Measurements from ENCODE around the gene SLC22A5.

Gene SLC22A5

GRCh38 chr5:132355140-132355765 lies 14.3 kb upstream of the SLC22A5 start:
- POLR2A ChIA-PET = no interaction called here
- Histone ChIP-seq H3K9me3 (ENCODE audit: control insufficient read depth, insufficient read depth, low read depth, low read length) (no peaks in the 10 kb centered on the region), H3K4me1 (ENCODE audit: control insufficient read depth, insufficient read depth, low read length) (no peaks in the 10 kb centered on the region), H3K27ac (ENCODE audit: extremely low read depth, low read depth, low read length) (no peak overlapping the region), H3K36me3 (ENCODE audit: control insufficient read depth in 2 of 2, insufficient read depth in 1 of 2, low read length in 2 of 2) (peaks cover 0 to 6% of the 10 kb centered on the region in 2 experiments; a peak in 2 of 3 replicates), H3K4me3 (ENCODE audit: low read depth, low read length) (no peak overlapping the region)
- CTCF ChIA-PET = interaction anchor here (1.0 kb wide), 1 partner anchor 11 kb away, joined by 3 read pairs; no protein-coding TSS in a partner anchor
- TF ChIP-seq ZNF660 (tag by site-specific recombination; IDR thresholded peaks at IDR 0.05) (no peak), ZNF704 (tag by site-specific recombination; IDR thresholded peaks at IDR 0.05) (no peak), ZNF174 (tag by site-specific recombination; IDR thresholded peaks at IDR 0.05) (no peak), HIC1 (tag by site-specific recombination; IDR thresholded peaks at IDR 0.05) (no peak), ZNF335 (tag by site-specific recombination; conservative IDR thresholded peaks at IDR 0.05) (no peak), ZSCAN16 (tag by site-specific recombination; IDR thresholded peaks at IDR 0.05) (no peak)

GRCh38 chr5:132358775-132359174 lies 10.7 kb upstream of the SLC22A5 start:
- POLR2A ChIA-PET = interaction anchor here (0.9 kb wide), 1 partner anchor 11 kb away, joined by 4 read pairs; the partner anchor contains the start of gene SLC22A5
- Histone ChIP-seq H3K27ac (ENCODE audit: extremely low read depth, low read depth, low read length) (no peak overlapping the region), H3K36me3 (ENCODE audit: control insufficient read depth in 2 of 2, insufficient read depth in 1 of 2, low read length in 2 of 2) (no peaks in the 10 kb centered on the region; a peak in 1 of 3 replicates), H3K4me3 (ENCODE audit: low read depth, low read length) (no peak overlapping the region), H3K4me1 (ENCODE audit: control insufficient read depth, insufficient read depth, low read length) (peaks cover 4% of the 10 kb centered on the region; the same call in 1 of the 2 replicates), H3K9me3 (ENCODE audit: control insufficient read depth, insufficient read depth, low read depth, low read length) (no peaks in the 10 kb centered on the region)
- TF ChIP-seq ZNF391 (tag by site-specific recombination; IDR thresholded peaks at IDR 0.05; ENCODE audit: borderline replicate concordance, low read depth) (no peak), OVOL3 (tag by site-specific recombination; IDR thresholded peaks at IDR 0.05) (no peak), ZNF776 (tag by site-specific recombination; IDR thresholded peaks at IDR 0.05; ENCODE audit: borderline replicate concordance) (no peak), ZNF169 (tag by site-specific recombination; IDR thresholded peaks at IDR 0.05) (no peak), ZNF366 (tag by site-specific recombination; conservative IDR thresholded peaks at IDR 0.05) (no peak), ZNF596 (tag by site-specific recombination; IDR thresholded peaks at IDR 0.05) (no peak), ZNF155 (tag by site-specific recombination; IDR thresholded peaks at IDR 0.05) (no peak), ZNF37A (tag by site-specific recombination; IDR thresholded peaks at IDR 0.05) (no peak)
- CTCF ChIA-PET = interaction anchor here (1.3 kb wide), 1 partner anchor 9 kb away, joined by 6 read pairs; no protein-coding TSS in a partner anchor

GRCh38 chr5:132362086-132362485 lies 7.4 kb upstream of the SLC22A5 start:
- peaks cover 6% of the 10 kb centered on the region; the same call in 1 of the 2 replicates for H3K4me1 ChIP-seq (ENCODE audit: control insufficient read depth, insufficient read depth, low read length)
- ChIA-PET POLR2A (no interaction called here), CTCF (interaction anchor here (0.9 to 1.1 kb wide), 2 partner anchors 227 to 294 kb away, joined by 4 read pairs; no protein-coding TSS in a partner anchor)
- no peak overlapping the region for H3K27ac ChIP-seq (ENCODE audit: extremely low read depth, low read depth, low read length)
- no peaks in the 10 kb centered on the region for H3K9me3 ChIP-seq (ENCODE audit: control insufficient read depth, insufficient read depth, low read depth, low read length)
- H3K4me3 ChIP-seq (ENCODE audit: low read depth, low read length) = no peak overlapping the region
- H3K36me3 ChIP-seq (ENCODE audit: control insufficient read depth in 2 of 2, insufficient read depth in 1 of 2, low read length in 2 of 2) = peaks cover 4 to 19% of the 10 kb centered on the region in 2 experiments; a peak in 2 of 3 replicates
- no peak for TF ChIP-seq ZFP3 (tag by site-specific recombination; IDR thresholded peaks at IDR 0.05; ENCODE audit: low read depth)
- TF ChIP-seq ZNF518A (tag by site-specific recombination; conservative IDR thresholded peaks at IDR 0.05; ENCODE audit: low read depth) = no peak
- no peak for TF ChIP-seq ZNF146 (tag by site-specific recombination; IDR thresholded peaks at IDR 0.05)
- TF ChIP-seq ZNF707 (tag by site-specific recombination; IDR thresholded peaks at IDR 0.05) = no peak
- TF ChIP-seq ZNF623 (tag by site-specific recombination; IDR thresholded peaks at IDR 0.05) = no peak
- TF ChIP-seq ZNF169 (tag by site-specific recombination; IDR thresholded peaks at IDR 0.05) = no peak
- no peak for TF ChIP-seq ZNF843 (tag by site-specific recombination; IDR thresholded peaks at IDR 0.05)
- no peak for TF ChIP-seq ZNF677 (tag by site-specific recombination; IDR thresholded peaks at IDR 0.05)
- no peak for TF ChIP-seq MYNN (tag by site-specific recombination; IDR thresholded peaks at IDR 0.05; ENCODE audit: borderline replicate concordance)

All from HEK293 (cell line).